ENCODE results near the gene AKAP11. TPM values are rescaled to one million over a fixed set of nuclear protein-coding genes. Genes with fewer than 3 reads are reported as not detected.
A peak's percentile ranks its signal among the peaks of the same experiment; 100 is the strongest.

Gene AKAP11
- total RNA-seq, 1 experiment from 2014 or later: 5.2 TPM

GRCh38 chr13:42270160-42270856, 1.6 kb upstream of the AKAP11 start:
- Histone ChIP-seq H3F3A (ENCODE audit: low read length, unreplicated experiment) (no peaks in the 10 kb centered on the region), H3K4me2 (ENCODE audit: low read length) (no peak overlapping the region), H3K79me2 (ENCODE audit: low read length) (peaks cover 32% of the 10 kb centered on the region), H3K27ac (ENCODE audit: low read length) (no peak overlapping the region), H2AFZ (ENCODE audit: low read length) (no peak overlapping the region), H3K27me3 (ENCODE audit: low read length) (no peaks in the 10 kb centered on the region), H4K20me1 (ENCODE audit: low read length) (no peaks in the 10 kb centered on the region), H3K9me2 (replicated peaks; ENCODE audit: low read length) (no peaks in the 10 kb centered on the region), H3K9me3 (ENCODE audit: low read length) (no peaks in the 10 kb centered on the region), H3K9ac (ENCODE audit: low read length) (no peak overlapping the region), H3K4me1 (ENCODE audit: insufficient read depth, low read length) (peaks cover 18% of the 10 kb centered on the region), H3K36me3 (ENCODE audit: low read depth, low read length) (no peaks in the 10 kb centered on the region), H3K4me3 (ENCODE audit: low read length) (no peak overlapping the region)
- TF ChIP-seq EZH2phosphoT487 (IDR thresholded peaks at IDR 0.05; ENCODE audit: borderline replicate concordance, low read length) (no peak), EZH2 (IDR thresholded peaks at IDR 0.05; ENCODE audit: low read length, unreplicated experiment) (no peak), CTCF (conservative IDR thresholded peaks at IDR 0.05; ENCODE audit: low read depth, low read length) (no peak)
- ATAC-seq (no peak), DNase-seq (no peak)
- no TSS peak for BruUV-seq (replicated peaks)
- ChIA-PET POLR2A (ENCODE audit: unreplicated experiment) (no interaction called here), CTCF (no interaction called here)
- intact Hi-C loops (cut with micrococcal nuclease): no loop called here

- peak overlapping the region; percentile 99; the same call in 1 of the 2 replicates for H2AFZ ChIP-seq (ENCODE audit: low read length)
- H3K4me1 ChIP-seq (ENCODE audit: insufficient read depth, low read length): peaks cover 18% of the 10 kb centered on the region
- no peak overlapping the region for H3K27ac ChIP-seq (ENCODE audit: low read length)
- intact Hi-C loops (cut with micrococcal nuclease): no loop called here
- no peak overlapping the region for H3K4me2 ChIP-seq (ENCODE audit: low read length)
- no peaks in the 10 kb centered on the region for H3F3A ChIP-seq (ENCODE audit: low read length, unreplicated experiment)
- CTCF ChIA-PET: no interaction called here
- H3K9ac ChIP-seq (ENCODE audit: low read length): no peak overlapping the region
- BruUV-seq (replicated peaks): no TSS peak
- no peaks in the 10 kb centered on the region for H3K36me3 ChIP-seq (ENCODE audit: low read depth, low read length)
- ATAC-seq: no peak
- H3K9me3 ChIP-seq (ENCODE audit: low read length): no peaks in the 10 kb centered on the region
- H4K20me1 ChIP-seq (ENCODE audit: low read length): no peaks in the 10 kb centered on the region
- POLR2A ChIA-PET (ENCODE audit: unreplicated experiment): no interaction called here
- no peaks in the 10 kb centered on the region for H3K27me3 ChIP-seq (ENCODE audit: low read length)
- DNase-seq: no peak
- H3K79me2 ChIP-seq (ENCODE audit: low read length): peaks cover 32% of the 10 kb centered on the region
- TF ChIP-seq EZH2 (IDR thresholded peaks at IDR 0.05; ENCODE audit: low read length, unreplicated experiment) (no peak), EZH2phosphoT487 (IDR thresholded peaks at IDR 0.05; ENCODE audit: borderline replicate concordance, low read length) (no peak), CTCF (conservative IDR thresholded peaks at IDR 0.05; ENCODE audit: low read depth, low read length) (no peak)
- H3K4me3 ChIP-seq (ENCODE audit: low read length): no peak overlapping the region
- no peaks in the 10 kb centered on the region for H3K9me2 ChIP-seq (replicated peaks; ENCODE audit: low read length)
Measured at GRCh38 chr13:42270857-42271215, 1.1 kb upstream of the AKAP11 start.
